HK-2 (cell line): ENCODE data around the gene PRR13.
A peak's percentile ranks its signal among the peaks of the same experiment; 100 is the strongest.
"Not testable (repeated sequence)": the region's sequence is repeated elsewhere in the genome, so short reads cannot be mapped to it uniquely, and the experiment has no call there.

Experiments used
- DNase-seq: peaks from one replicate; pipeline ENCODE4 v3.0.0-alpha.2; 2018; ENCODE audit not compliant: unreplicated experiment

PRR13 gene

DNA sequence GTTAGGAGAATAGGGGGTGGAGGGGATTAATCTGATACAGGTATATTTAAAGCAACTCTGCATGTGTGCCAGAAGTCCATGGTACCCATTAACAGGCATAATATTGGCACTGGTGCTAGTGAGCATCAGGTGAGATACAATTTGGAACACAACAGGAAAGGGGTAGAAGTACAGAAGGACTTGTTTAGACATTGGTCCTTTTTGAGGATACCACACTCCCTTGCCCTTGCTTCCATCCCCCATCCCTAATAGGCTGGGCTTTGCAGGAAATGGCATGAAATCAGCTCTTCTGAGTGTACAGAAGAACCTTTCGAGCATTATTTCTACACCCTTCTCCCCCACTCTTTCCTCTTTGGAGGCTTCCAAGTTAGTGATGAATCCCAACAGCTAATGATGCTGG, 26.7 kb downstream of the PRR13 start:
- DNase-seq: no peak

- DNase-seq: no peak
Measured at GRCh38 chr12:53472056-53472582, 30.6 kb downstream of the PRR13 start.

DNA sequence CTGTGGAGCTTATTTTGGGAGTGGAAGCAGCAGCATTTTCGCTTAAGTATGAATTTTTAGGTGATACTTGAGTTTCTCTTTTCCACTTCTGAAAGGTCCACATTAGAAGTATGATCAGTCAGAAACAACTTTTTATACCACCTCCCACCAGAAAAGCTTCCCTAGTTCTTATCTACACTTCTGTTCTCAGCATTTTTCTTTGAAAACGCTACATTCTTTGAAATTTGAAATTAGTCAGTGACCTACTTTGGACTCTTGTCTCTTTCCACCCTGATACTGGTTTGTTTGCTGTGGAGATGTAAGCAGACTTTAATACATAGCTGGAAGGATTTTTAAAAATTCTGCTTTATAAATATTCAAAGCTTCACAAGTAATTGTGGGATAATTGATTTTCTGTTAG, 32.5 kb downstream of the PRR13 start:
- no peak for DNase-seq

DNA sequence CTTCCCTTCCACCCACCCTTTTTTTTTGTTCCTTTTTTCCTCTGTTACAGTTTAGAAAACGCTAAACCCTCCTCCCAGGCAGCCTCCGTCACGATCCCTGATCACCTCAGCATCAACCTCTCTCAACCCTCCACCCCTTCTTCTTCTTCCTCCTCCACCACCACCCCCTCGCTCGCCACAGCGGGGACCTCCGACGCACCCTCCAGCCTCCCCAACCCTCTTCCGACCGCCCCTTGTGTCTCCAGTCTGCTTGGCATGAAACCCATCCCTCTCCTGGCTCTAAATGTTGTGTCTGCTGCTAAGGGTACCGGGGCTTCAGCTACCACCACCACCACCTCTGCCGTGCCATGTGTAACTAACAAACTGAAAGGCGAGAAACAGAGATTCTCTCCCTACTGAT, 33.3 kb downstream of the PRR13 start:
- no peak for DNase-seq

GRCh38 chr12:53476769-53477209, 35.3 kb downstream of the PRR13 start:
- DNase-seq: no peak

DNA sequence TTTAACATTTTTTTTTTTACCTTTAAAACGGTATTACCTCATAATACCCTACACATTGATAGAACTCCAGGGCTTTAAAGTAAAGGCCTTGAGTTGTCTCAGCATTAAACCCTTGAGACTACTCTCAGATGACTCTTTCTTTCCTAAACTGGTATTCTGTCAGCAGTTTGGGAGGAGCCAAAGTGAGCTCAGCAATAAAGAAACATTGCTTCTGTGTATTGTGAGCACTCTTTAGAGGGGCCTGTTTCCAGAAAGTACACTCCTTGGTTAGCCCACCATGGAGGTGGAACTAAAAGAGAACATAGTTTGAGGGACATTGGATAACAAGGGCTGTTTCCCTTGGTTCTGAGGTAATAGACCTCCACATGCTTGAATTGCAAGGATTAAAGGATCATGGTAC, 37.3 kb downstream of the PRR13 start:
- no peak for DNase-seq

GRCh38 chr12:53479331-53479730, 37.8 kb downstream of the PRR13 start:
- no peak for DNase-seq

- no peak for DNase-seq
Measured at GRCh38 chr12:53480491-53481442, 39.2 kb downstream of the PRR13 start.

DNA sequence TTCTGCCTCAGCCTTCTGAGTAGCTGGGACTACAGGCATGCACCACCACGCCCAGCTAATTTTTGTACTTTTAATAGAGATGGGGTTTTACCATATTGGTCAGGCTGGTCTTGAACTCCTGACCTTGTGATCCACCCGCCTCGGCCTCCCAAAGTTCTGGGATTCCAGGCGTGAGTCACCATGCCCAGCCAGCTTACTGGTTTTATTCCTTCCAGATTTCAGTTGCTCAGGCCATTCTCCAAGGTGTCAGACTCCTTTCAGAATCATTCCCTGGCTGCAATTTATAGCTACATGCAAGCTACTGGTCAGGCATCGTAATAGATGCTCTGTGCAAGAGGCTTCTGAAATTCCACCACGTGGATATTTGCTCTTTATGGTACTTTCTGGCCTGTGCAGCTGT, 39.9 kb downstream of the PRR13 start:
- DNase-seq: not testable (repeated sequence)

DNA sequence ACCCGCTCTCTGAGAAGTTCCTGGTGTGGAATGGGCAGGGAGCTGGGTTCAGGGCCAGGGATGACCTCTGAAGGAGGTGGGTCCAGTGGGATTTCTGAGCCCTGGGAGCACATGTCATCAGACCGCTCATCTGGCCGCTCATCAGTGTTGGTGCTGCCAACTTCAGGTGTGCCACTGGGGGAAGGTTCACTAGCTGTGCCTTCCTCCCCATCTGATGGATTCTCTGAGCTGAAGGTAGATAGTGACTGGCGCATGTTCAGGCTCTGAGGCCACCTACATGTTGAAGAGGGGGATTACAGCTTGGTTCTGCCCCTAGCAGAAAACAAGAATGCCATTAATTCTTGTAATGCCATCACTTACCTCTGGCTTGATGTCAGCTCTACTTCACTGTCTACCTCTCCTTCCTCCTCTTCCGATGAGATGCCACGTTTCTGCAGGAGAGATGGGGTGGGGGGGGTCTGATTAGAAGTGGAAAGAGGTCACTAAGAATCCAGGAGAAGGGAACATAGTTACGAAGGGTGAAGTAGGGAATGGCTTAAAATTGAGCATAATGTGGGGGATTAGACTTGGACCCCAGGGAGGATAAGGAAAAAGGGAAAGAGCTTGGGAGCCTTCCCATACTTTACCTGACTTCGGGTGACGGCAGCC, 40.5 kb downstream of the PRR13 start:
- DNase-seq: peak; percentile 20

DNA sequence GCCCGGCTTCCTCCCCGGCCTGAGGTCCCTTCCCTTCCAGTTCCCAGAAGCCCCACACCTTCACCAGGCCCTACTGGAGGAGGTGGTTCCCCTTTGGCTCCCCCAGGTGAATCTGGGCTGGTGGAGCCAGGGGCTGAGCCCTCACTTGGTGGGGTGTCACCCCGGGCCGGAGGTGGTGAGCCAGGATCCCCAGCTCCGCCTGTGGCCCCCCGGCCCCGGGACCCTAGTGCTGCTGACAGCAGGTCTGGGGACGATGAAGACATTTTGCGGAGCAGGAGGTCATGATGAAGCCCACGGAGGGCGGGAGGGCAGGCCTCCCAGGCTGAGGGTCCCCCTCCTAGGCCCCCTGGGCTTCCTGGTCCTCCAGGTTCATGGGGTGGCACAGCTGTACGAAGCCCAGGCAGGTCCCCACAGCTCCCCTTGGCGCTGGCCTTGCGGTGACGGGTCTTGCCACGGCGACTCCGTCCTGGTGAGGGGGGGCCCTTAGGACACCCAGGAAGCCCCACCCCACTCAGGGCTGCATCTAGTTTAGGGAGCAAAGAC, 41.2 kb downstream of the PRR13 start:
- no peak for DNase-seq

GRCh38 chr12:53483225-53483978, 41.9 kb downstream of the PRR13 start:
- no peak for DNase-seq

- DNase-seq: no peak
Measured at GRCh38 chr12:53483979-53484377, 42.4 kb downstream of the PRR13 start.

DNA sequence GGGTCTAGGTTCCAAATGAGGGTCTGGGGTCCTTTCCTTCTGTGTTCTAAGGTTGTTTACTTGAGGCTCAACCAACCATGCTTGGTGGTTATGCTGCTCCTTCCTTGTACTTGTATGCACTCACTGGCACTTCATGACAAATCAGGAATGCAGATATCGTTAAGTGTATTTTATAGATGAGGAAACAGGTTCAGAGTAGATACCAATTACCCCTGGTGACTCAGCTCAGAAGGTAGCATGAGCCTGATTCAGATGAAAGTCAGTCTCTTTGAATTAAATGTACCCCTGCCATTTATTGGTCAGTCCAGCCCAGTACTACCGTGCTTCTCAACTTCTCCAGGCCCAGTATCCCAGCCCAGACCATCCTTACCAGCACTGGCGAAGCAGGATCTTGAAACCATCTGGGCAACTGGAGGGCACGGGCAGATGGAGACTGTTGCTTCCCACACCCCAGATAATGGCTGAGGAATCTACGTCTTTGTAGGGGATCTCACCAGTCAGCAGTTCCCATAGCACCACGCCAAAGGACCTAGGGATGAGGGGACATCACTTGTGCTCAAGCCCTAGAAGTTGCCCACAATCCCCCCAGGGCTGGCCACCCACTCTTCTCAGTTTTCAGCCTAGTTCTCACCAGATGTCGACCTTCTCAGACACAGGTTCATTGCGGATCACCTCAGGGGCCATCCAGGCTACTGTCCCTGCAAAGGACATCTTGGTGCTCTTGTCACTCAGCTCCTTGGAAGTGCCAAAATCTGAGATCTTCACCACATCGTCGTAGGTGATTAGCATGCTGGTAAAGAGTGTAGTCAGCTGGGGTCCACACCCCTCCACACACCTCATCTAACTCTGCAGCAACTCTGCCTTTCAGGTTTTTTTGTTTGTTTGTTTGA, 43.4 kb downstream of the PRR13 start:
- no peak for DNase-seq

DNA sequence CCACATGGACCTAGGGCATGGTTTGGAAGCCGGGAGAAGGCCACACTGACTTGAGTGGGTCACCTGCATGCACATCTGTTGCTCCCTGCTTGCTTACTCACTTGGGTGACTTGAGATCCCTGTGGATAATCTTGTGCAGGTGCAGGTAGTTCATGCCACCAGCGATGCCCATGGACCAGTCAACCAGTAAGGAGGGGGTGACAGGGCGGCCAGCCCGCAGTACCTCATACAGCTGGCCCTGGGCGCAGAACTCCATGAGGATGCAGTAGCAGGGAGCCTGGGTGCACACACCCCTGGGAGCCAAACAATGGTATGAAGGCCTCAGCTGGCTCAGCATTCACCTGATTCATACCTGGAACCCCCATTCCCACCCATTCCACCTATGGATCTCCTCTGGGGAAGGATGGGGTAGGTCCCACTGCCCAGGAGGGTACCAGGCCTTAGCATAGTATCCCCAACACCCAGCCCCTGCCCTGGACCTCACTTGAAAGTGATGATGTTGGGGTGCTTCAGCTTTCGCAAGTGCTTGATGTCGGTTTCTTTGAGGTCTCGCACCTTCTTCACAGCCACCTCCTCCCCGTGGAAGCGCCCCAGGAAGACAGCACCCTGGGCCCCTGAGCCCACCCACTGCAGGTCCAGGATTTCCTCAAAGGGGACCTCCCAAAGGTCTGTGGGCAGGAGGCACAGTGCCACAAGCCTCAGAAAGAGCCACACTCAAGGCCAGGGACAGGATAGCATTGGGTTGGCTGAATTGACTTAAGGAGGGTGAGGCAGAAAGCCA, 44.6 kb downstream of the PRR13 start:
- DNase-seq: no peak

DNA sequence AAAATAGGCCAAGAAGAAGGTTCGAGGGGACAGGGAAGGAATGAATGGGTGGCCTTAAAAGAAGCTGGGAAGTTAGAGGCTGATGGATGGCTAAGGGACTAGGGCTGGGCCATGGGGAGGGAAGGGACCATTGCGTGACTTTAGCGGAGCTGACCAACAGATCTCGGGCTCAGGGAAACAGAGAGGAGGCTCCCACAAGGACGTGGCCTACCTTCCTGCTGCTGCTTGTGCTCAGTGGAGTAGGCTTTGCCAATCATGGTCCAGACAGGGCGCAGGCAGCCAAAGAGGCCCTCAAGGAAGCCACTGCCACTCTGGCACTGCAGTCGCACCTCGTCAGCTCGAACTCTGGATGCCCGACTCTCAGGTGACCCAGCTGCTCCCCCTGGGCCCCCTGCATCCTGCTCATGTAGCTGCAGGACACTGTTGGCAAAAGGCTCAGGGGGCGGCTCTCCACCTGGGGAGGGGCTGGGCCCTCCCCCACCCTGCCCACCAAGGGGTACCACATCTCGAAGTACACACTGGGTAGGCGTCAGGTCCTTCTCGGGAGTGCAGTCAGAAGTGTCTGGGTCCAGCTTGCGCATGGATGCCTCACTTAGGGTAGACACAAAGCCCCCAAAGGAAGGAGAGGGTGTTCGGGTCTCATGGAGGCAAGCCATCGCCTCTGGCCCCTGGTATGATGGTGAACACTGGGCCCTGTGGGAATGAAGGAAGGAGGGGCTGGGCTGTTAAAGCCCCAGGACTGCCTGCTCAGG, 45.4 kb downstream of the PRR13 start:
- DNase-seq: no peak

DNA sequence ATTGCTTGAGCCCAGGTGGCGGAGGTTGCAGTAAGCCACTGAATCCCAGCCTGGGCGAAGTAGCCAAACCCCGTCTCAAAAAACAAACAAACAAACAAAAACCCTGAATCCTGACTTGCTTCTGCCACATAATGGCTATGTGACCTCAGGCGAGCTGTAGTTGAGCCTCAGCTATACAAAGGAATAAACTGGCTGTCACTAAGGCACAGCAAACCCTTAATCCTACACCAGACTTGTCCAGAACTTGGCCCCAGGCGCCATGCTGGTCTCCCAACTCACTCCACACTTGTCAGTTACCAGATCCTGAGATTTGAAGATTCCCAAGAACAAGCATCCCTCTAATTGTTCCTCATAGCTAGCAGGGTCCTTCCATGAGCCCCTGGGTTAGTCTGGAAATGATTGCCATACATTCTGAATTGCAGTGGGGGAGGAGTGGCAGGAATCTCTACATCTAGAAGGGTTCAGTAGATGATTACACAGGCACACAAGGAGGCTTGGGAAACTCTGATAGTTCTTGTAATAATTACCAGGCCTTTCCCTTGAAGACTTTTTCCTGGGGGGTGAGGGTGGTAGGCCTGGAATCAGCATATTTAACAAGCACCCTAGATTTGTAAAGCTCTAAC, 47.8 kb downstream of the PRR13 start:
- DNase-seq: no peak

GRCh38 chr12:53492188-53492587, 50.7 kb downstream of the PRR13 start:
- DNase-seq: no peak
